Mucosa of descending colon (tissue), 3 donors: ENCODE data around the gene CPPED1. TPM values are rescaled to one million over a fixed set of nuclear protein-coding genes. Genes with fewer than 3 reads are reported as not detected.
"Not testable (repeated sequence)": the region's sequence is repeated elsewhere in the genome, so short reads cannot be mapped to it uniquely, and the experiment has no call there.

ENCODE experiments used
- ATAC-seq: fragments of 200-7000 bp; cut with Tn5 transposase; one replicate; pipeline ENCODE4 v1.9.1; 2020; ENCODE audit warnings: mild to moderate bottlenecking, moderate library complexity
- DNase-seq, 3 donors: peaks; one replicate each; pipeline ENCODE4 v3.0.0-alpha.2; 2020
- H3K36me3 ChIP-seq: fragments of 200-600 bp; one replicate; pipeline ENCODE4 v1.8.0; 2021; ENCODE audit warnings: low read depth, mild to moderate bottlenecking
- H3K4me1 ChIP-seq: fragments of 200-600 bp; one replicate; pipeline ENCODE4 v1.8.0; 2021; ENCODE audit warnings: low read depth, mild to moderate bottlenecking
- H3K4me3 ChIP-seq: fragments of 200-600 bp; one replicate; pipeline ENCODE4 v1.8.0; 2021; ENCODE audit warnings: mild to moderate bottlenecking
- H3K9me3 ChIP-seq: fragments of 200-600 bp; one replicate; pipeline ENCODE4 v1.8.0; 2021; ENCODE audit warnings: mild to moderate bottlenecking
- intact Hi-C, 2 donors: fragments of 100-400 bp; cut with DNase I in 1 of 2; cut with micrococcal nuclease in 1 of 2; formaldehyde crosslinking; loops; one replicate each; pipeline versions ENCODE4 v1.11.0 to v1.11.1; 2022; cut with DNase I, micrococcal nuclease
- total RNA-seq, 3 donors: library from RNA; stranded (reverse); fragmentation: NEBNext Ultra II Directional in 2 of 3; extraction: Animal tissue kit (Norgen Biotek cat#: 25700) in 2 of 3; gene quantifications; one replicate each; pipeline versions ENCODE4 v1.2.1 to v1.2.4, GENCODE V29; 2021 to 2023
- TF ChIP-seq, protein P1 (sequence below): fragments of 200-600 bp; IDR thresholded peaks from one replicate; pipeline ENCODE4 v1.8.0; 2022; ENCODE audit warnings: antibody characterized with exemption, mild to moderate bottlenecking
- donor health status: DM: no; HTN: no; CAD: no; lungs with moderate emphysema.
- donor health status: DM: no; HTN: no; CAD: no.
- donor health status: DM: no; HTN: yes; CAD: no.

Gene CPPED1
- total RNA-seq, 3 donors from 2014 or later: 18.9 to 25.0 (median 23.4) TPM

DNA sequence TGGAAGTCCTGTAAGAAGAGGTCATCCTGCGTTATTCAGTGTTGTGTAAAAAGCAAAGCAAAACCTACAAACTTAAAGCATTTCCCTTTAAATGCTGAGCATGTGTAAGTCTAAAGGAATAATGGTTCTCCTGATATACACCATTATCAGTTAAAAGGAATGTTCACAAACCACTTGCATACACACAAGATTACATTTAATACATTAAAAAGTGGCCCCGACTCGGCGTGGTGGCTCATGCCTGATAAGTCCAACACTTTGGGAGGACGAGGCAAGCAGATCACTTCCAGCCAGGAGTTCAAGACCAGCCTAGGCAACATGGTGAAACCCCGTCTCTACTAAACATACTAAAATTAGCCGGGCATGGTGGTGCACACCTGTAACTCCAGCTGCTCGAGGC lies 30.5 kb downstream of the CPPED1 start:
- ATAC-seq: no peak

DNA sequence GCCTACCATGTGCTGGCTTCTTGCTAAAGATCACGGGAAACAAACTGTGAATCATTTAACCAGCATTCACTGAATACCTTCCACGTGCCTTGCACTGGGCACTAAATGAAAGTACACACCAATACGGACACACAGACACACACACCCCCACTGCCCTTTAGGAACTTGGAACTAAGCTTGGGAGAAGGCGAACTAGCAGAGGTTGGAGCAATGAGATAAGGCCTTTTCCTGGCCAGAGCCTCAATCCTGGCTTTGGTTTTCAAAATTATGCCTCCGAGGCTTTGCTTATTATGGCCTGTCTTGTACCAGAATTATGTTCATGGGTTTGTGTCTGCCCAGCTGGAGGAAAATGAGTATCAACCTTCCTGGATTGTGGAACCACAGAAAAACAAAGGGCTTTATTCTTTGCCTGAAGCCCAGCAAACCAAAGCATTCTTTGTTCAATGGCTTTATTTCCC lies 32.3 kb downstream of the CPPED1 start:
- H3K4me3 ChIP-seq: no peak overlapping the region
- DNase-seq (no peak), ATAC-seq (no peak)
- intact Hi-C loops: no loop called here
- no peaks in the 10 kb centered on the region for H3K4me1 ChIP-seq
- H3K9me3 ChIP-seq: no peaks in the 10 kb centered on the region
- no peaks in the 10 kb centered on the region for H3K36me3 ChIP-seq
- TF ChIP-seq, protein P1, sequence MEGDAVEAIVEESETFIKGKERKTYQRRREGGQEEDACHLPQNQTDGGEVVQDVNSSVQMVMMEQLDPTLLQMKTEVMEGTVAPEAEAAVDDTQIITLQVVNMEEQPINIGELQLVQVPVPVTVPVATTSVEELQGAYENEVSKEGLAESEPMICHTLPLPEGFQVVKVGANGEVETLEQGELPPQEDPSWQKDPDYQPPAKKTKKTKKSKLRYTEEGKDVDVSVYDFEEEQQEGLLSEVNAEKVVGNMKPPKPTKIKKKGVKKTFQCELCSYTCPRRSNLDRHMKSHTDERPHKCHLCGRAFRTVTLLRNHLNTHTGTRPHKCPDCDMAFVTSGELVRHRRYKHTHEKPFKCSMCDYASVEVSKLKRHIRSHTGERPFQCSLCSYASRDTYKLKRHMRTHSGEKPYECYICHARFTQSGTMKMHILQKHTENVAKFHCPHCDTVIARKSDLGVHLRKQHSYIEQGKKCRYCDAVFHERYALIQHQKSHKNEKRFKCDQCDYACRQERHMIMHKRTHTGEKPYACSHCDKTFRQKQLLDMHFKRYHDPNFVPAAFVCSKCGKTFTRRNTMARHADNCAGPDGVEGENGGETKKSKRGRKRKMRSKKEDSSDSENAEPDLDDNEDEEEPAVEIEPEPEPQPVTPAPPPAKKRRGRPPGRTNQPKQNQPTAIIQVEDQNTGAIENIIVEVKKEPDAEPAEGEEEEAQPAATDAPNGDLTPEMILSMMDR: no peak

More for the DNA sequence above, 30.5 kb downstream of the CPPED1 start:
- Histone ChIP-seq H3K9me3 (no peaks in the 10 kb centered on the region), H3K4me1 (no peaks in the 10 kb centered on the region), H3K36me3 (no peaks in the 10 kb centered on the region), H3K4me3 (no peak overlapping the region)
- intact Hi-C loops: no loop called here
- TF ChIP-seq, protein P1: no peak
- no peak for DNase-seq

DNA sequence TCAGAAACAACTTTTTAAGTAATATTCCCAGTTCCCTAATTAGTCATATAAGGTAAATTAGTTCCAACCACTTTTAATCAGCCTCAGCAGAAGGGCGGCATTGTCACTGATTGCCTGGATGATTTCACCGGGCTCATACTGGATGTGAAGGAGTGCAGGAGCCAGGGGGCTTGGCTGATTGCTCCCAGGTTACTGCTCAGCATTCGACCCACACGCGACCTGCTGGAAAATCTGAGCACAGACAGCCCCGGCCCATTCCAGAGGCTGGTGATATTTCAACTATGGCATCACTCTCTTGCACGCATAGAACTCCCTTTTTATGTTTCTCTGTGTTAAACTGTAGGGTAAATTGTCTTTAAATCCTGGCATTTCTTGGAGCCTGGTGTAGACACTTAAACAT lies 34.2 kb downstream of the CPPED1 start:
- DNase-seq (no peak), ATAC-seq (no peak)
- no peaks in the 10 kb centered on the region for H3K9me3 ChIP-seq
- intact Hi-C loops: no loop called here
- H3K36me3 ChIP-seq: no peaks in the 10 kb centered on the region
- no peak overlapping the region for H3K4me3 ChIP-seq
- TF ChIP-seq, protein P1: no peak
- H3K4me1 ChIP-seq: no peaks in the 10 kb centered on the region

DNA sequence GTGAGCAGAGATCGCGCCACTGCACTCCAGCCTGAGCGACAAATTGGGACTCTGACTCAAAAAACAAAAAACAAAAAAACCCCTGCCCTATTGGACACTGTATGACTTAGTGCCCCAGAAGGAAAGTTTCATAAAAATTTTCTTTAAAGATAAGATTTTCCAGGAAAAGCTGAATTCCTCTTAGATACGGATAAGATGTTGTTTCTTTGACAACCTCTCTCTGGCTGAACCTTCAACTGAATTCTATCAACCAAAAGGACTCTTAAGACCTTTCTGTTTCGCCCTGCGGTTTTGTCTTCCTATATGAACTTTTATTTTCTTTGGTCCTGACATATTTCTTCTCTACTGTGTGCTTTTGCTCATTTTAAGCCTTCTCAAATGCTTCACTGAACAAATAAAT lies 35.8 kb downstream of the CPPED1 start:
- Histone ChIP-seq H3K9me3 (no peaks in the 10 kb centered on the region), H3K36me3 (no peaks in the 10 kb centered on the region), H3K4me3 (no peak overlapping the region), H3K4me1 (no peaks in the 10 kb centered on the region)
- intact Hi-C loops: no loop called here
- ATAC-seq (no peak), DNase-seq (no peak)
- TF ChIP-seq, protein P1: no peak

DNA sequence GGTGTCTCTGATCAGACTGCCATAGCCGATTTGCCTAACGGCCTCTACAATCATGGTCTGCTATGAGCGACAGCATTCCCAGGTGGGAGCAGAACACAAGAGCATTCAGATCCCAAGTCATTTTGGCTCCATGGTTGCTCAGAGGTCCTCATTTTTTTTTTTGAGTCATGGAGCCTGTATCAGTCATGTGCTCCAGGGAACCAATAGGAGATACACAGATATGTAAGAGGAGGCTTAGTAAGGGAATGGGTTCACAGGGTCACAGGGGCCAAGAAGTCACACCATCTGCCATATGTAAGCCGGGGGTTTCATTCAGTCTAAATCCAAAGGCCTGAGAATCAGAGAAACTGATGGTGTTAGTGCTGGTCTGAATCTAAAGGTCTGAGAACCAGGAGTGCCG lies 36.8 kb downstream of the CPPED1 start:
- H3K4me1 ChIP-seq: no peaks in the 10 kb centered on the region
- no peaks in the 10 kb centered on the region for H3K36me3 ChIP-seq
- intact Hi-C loops: no loop called here
- H3K9me3 ChIP-seq: no peaks in the 10 kb centered on the region
- DNase-seq: no peak
- no peak for ATAC-seq
- no peak overlapping the region for H3K4me3 ChIP-seq
- TF ChIP-seq, protein P1: no peak

DNA sequence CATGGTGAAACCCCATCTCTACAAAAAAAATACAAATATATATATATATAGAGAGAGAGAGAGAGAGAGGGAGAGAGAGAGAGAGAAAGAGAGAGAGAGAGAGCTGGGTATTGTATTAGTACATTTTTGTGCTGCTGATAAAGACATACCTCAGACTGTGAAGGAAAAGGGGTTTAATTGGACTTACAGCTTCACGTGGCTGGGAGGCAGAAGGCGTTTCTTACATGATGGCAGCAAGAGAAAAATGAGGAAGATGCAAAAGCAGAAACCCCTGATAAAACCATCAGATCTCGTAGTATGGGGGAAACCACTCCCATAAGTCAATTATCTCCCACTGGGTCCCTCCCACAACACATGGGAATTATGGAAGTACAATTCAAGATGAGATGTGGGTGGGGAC lies 37.5 kb downstream of the CPPED1 start:
- not testable (repeated sequence) for DNase-seq, ATAC-seq, H3K36me3 ChIP-seq

More for the DNA sequence above, 37.5 kb downstream of the CPPED1 start:
- intact Hi-C loops, H3K9me3 ChIP-seq, H3K4me1 ChIP-seq, H3K4me3 ChIP-seq: not testable (repeated sequence)
